Panc1 (cell line): ENCODE data around the gene FBLIM1. TPM values are rescaled to one million over a fixed set of nuclear protein-coding genes. Genes with fewer than 3 reads are reported as not detected.

ENCODE experiments used
- ATAC-seq: fragments of 200-7000 bp; cut with Tn5 transposase; 2 replicates; pipeline ENCODE4 v1.9.1; 2020; ENCODE audit warnings: mild to moderate bottlenecking, moderate library complexity
- BruUV-seq: library from RNA; stranded (reverse); fragments of 400-500 nt; replicated peaks from 2 replicates; lab custom pipeline; 2021; lab: Mats Ljungman, UMichigan
- CTCF ChIA-PET: fragments of 300-600 bp; sonication (Branson Sonifier 250); formaldehyde crosslinking; loops from one replicate; lab custom pipeline; 2022; ENCODE audit warnings: antibody characterized with exemption; lab: Charles Lee
- POLR2A ChIA-PET: fragments of 300-600 bp; sonication (Branson Sonifier 250); formaldehyde crosslinking; loops from one replicate; lab custom pipeline; 2022; ENCODE audit warnings: antibody characterized with exemption; lab: Charles Lee
- DNase-seq: peaks from one replicate; pipeline ENCODE4 v3.0.0-alpha.2; 2010; ENCODE audit warnings: low read depth, low spot score
- H3K27ac ChIP-seq: 2 replicates; pipeline ENCODE4 v1.5.1; 2011; ENCODE audit warnings: mild to moderate bottlenecking, low read length, inconsistent platforms
- H3K27me3 ChIP-seq: fragments of 200-500 bp; sonication (Bioruptor generic); 2 replicates; pipeline ENCODE4 v1.6.0; 2014; ENCODE audit warnings: low read length, inconsistent platforms; ENCODE audit not compliant: control insufficient read depth, insufficient read depth
- H3K36me3 ChIP-seq: fragments of 200-500 bp; sonication (Bioruptor generic); 2 replicates; pipeline ENCODE4 v1.5.1; 2014; ENCODE audit warnings: inconsistent platforms, mild to moderate bottlenecking, low read length, moderate library complexity; ENCODE audit not compliant: control insufficient read depth, insufficient read depth
- H3K4me1 ChIP-seq: 2 replicates; pipeline ENCODE4 v1.5.1; 2011; ENCODE audit warnings: inconsistent platforms, mild to moderate bottlenecking, low read length, moderate library complexity; ENCODE audit not compliant: control insufficient read depth, insufficient read depth
- H3K4me3 ChIP-seq, 2 experiments: 2 replicates each; pipeline ENCODE4 v1.5.1; 2011 to 2012; ENCODE audit warnings: low read depth in 2 of 2, low read length in 2 of 2, mild to moderate bottlenecking in 2 of 2, inconsistent platforms in 1 of 2, moderate library complexity in 1 of 2
- H3K9me3 ChIP-seq: fragments of 200-500 bp; sonication (Bioruptor generic); 2 replicates; pipeline ENCODE4 v1.5.1; 2014; ENCODE audit warnings: low read depth, mild to moderate bottlenecking, inconsistent platforms, low read length, moderate library complexity; ENCODE audit not compliant: control insufficient read depth, insufficient read depth
- CTCF ChIP-seq: fragments of 450-650 bp; IDR thresholded peaks from 2 replicates; pipeline ENCODE4 v1.5.1; 2017; ENCODE audit warnings: mild to moderate bottlenecking
- POLR2AphosphoS5 ChIP-seq: IDR thresholded peaks from 2 replicates; pipeline ENCODE4 v1.6.1; 2012; ENCODE audit warnings: mild to moderate bottlenecking, low read depth, low read length, moderate library complexity
- SIN3A ChIP-seq: IDR thresholded peaks from 2 replicates; pipeline ENCODE4 v1.6.1; 2012; ENCODE audit warnings: low read depth, mild to moderate bottlenecking, low read length, moderate library complexity, borderline replicate concordance; ENCODE audit not compliant: insufficient read depth
- TCF7L2 ChIP-seq: IDR thresholded peaks from 2 replicates; pipeline ENCODE4 v1.6.1; 2011; ENCODE audit warnings: mild to moderate bottlenecking, low read depth, low read length, inconsistent platforms
- in situ Hi-C: cut with HindIII; loops from 2 replicates; pipeline ENCODE4 v1.10.0; 2016; ENCODE audit warnings: low sequenced_read_pairs, low pct_unique_long_range_greater_than_20kb
- intact Hi-C: fragments of 100-400 bp; cut with micrococcal nuclease; formaldehyde crosslinking; loops from one replicate; pipeline ENCODE4 v1.10.0; 2022; ENCODE audit not compliant: unreplicated experiment
- total RNA-seq: library from RNA; stranded (reverse); gene quantifications from one replicate; pipeline ENCODE4 v1.2.1, GENCODE V29; 2021; ENCODE audit not compliant: unreplicated experiment
- TF ChIP-seq, protein P1 (sequence below), 2 experiments: IDR thresholded peaks; 2 replicates each; pipeline ENCODE4 v1.6.1; 2011 to 2012; ENCODE audit warnings: low read depth in 2 of 2, control low read depth in 1 of 2, low read length in 1 of 2, mild to moderate bottlenecking in 1 of 2, moderate library complexity in 1 of 2; ENCODE audit not compliant: insufficient read depth in 1 of 2

FBLIM1 gene
- total RNA-seq, 1 experiment from 2014 or later = 4.3 TPM

DNA sequence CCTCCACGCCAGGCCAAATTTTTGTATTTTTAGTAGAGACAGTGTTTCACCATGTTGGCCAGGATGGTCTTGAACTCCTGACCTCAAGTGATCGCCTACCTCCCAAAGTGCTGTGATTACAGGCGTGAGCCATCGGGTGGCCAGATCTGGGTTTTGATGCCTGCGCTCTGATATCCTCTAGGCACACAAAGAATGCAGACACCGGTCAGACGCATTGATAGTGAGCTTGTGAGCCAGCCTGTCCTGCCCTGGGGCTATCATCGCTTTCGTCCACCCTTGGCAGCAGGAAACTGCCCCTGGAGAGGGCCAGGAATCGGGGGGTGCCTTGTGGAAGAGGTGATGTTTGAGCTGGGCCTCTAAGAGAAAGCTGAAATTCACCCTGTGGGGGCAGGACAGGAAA, 4.0 kb downstream of the FBLIM1 start:
- POLR2A ChIA-PET = interaction anchor here (0.6 kb wide), 2 partner anchors 206 to 214 kb away, joined by 3 read pairs; no protein-coding TSS in a partner anchor
- no TSS peak for BruUV-seq
- ATAC-seq = no peak
- Histone ChIP-seq H3K36me3 (no peaks in the 10 kb centered on the region), H3K9me3 (no peaks in the 10 kb centered on the region), H3K27ac (no peak overlapping the region), H3K27me3 (no peaks in the 10 kb centered on the region), H3K4me1 (peaks cover 13% of the 10 kb centered on the region), H3K4me3 (no peak overlapping the region)
- in situ Hi-C loops = no loop called here
- TF ChIP-seq POLR2AphosphoS5 = no peak
- TF ChIP-seq, protein P1, sequence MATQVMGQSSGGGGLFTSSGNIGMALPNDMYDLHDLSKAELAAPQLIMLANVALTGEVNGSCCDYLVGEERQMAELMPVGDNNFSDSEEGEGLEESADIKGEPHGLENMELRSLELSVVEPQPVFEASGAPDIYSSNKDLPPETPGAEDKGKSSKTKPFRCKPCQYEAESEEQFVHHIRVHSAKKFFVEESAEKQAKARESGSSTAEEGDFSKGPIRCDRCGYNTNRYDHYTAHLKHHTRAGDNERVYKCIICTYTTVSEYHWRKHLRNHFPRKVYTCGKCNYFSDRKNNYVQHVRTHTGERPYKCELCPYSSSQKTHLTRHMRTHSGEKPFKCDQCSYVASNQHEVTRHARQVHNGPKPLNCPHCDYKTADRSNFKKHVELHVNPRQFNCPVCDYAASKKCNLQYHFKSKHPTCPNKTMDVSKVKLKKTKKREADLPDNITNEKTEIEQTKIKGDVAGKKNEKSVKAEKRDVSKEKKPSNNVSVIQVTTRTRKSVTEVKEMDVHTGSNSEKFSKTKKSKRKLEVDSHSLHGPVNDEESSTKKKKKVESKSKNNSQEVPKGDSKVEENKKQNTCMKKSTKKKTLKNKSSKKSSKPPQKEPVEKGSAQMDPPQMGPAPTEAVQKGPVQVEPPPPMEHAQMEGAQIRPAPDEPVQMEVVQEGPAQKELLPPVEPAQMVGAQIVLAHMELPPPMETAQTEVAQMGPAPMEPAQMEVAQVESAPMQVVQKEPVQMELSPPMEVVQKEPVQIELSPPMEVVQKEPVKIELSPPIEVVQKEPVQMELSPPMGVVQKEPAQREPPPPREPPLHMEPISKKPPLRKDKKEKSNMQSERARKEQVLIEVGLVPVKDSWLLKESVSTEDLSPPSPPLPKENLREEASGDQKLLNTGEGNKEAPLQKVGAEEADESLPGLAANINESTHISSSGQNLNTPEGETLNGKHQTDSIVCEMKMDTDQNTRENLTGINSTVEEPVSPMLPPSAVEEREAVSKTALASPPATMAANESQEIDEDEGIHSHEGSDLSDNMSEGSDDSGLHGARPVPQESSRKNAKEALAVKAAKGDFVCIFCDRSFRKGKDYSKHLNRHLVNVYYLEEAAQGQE (IDR thresholded peaks at IDR 0.05; ENCODE audit: insufficient read depth in 1 of 2, low read depth in 2 of 2, low read length in 1 of 2) = no peak
- no peak for TF ChIP-seq TCF7L2
- no peak for TF ChIP-seq CTCF
- TF ChIP-seq SIN3A = no peak
- CTCF ChIA-PET = interaction anchor here (0.9 kb wide), 1 partner anchor 175 kb away, joined by 4 read pairs; no protein-coding TSS in a partner anchor
- DNase-seq = no peak
- intact Hi-C loops = no loop called here

DNA sequence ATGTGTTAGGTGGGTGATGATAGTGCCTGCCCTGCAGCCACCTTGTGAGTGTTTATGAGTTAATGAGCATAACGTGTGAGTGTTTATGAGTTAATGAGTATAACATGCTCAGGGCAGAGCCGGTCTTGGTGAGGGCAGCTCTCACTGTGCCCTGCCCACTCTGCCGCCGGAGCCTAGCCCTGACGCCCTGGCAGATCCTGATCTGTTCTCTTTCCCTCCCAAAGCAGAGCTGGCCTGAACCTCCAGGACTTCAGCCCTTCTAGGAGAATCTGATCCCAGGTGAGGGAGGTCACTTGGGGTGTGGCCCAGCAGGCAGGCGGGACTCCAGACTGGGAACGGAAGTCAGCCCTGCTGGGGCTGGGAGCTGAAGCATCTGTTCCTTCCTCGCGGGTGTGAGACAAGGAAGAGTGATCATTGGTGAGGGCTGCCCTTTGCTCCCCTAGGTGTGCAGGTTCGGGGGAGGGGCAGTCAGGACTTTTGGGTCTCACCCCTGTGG, 5.7 kb downstream of the FBLIM1 start:
- no TSS peak for BruUV-seq
- DNase-seq = no peak
- Histone ChIP-seq H3K27me3 (no peaks in the 10 kb centered on the region), H3K36me3 (no peaks in the 10 kb centered on the region), H3K9me3 (no peaks in the 10 kb centered on the region), H3K4me3 (no peak overlapping the region), H3K27ac (no peak overlapping the region), H3K4me1 (peaks cover 8% of the 10 kb centered on the region; the same call in 1 of the 2 replicates)
- intact Hi-C loops = no loop called here
- in situ Hi-C loops = no loop called here
- TF ChIP-seq CTCF (no peak), POLR2AphosphoS5 (no peak), SIN3A (no peak)
- TF ChIP-seq, protein P1 (IDR thresholded peaks at IDR 0.05; ENCODE audit: insufficient read depth in 1 of 2, low read depth in 2 of 2, low read length in 1 of 2) = no peak
- CTCF ChIA-PET = interaction anchor here (0.6 kb wide), 1 partner anchor 10 kb away, joined by 4 read pairs; no protein-coding TSS in a partner anchor
- POLR2A ChIA-PET = no interaction called here
- peak; percentile 36; the same call in 1 of the 2 replicates for ATAC-seq
